LNCAP (cell line): ENCODE data around the gene ZDHHC12.
A peak's percentile ranks its signal among the peaks of the same experiment; 100 is the strongest.

Source experiments
- CTCF ChIP-seq: fragments of 450-650 bp; IDR thresholded peaks from 2 replicates; pipeline ENCODE4 v1.5.1; 2017; ENCODE audit warnings: mild to moderate bottlenecking

ZDHHC12 gene

DNA sequence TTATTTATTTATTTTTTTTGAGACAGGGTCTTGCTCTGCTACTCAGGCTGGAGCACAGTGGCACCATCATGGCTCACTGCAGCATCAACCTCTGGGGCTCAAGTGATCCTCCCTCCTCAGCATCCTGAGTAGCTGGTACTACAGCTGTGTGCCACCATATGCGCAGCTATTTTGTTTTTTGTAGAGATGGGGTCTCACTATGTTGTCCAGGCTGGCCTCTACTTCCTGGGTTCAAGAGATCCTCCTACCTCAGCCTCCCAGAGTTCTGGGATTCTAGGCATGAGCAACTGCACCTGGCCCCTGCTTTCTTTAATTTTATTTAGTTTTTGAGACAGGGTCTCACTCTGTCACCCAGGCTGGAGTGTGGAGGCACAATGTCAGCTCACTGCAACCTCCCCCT is 19.5 kb upstream of the ZDHHC12 start:
- no peak for TF ChIP-seq CTCF

GRCh38 chr9:128742401-128742800 is 18.5 kb upstream of the ZDHHC12 start:
- TF ChIP-seq CTCF, result no peak

DNA sequence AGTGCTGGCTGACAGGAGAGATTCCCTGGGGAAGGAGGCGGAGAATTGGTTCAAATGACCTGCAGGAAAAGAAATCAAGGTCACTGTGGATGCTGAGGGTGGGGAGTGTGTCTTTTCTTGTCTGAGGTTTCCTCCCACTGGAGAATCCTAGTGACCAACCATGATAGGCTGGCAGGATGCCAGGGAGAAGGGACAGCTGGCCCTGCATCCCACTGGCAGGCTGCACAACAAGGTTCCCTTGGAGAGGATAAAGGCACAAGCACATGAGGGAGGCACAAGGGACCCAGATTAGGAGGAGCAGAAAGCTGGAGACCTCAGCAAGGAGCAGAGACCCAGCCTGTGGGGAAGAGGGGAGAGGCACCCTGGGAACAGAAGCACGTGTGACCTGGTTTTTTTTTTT is 11.4 kb upstream of the ZDHHC12 start:
- TF ChIP-seq CTCF, result no peak

DNA sequence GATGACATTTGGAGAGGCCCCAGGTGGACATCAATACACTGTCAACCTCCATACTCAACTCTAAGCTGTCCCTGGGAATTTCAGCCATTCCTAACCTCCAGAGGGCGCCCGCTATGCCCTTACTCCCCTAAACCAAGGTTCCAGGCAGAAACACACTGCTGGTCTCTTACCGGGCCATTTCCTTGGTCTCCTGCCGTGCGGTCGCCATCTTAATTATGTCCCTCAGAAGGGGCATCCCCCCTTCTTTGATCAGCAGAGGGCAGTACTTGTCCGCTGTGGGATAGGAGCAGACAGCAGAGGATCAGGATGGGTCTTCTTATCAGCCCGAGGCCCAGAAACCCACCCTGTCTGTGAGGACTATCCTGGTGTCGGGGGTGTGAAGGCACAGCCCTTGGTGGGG is 9.3 kb upstream of the ZDHHC12 start:
- peak; percentile 67 for TF ChIP-seq CTCF

DNA sequence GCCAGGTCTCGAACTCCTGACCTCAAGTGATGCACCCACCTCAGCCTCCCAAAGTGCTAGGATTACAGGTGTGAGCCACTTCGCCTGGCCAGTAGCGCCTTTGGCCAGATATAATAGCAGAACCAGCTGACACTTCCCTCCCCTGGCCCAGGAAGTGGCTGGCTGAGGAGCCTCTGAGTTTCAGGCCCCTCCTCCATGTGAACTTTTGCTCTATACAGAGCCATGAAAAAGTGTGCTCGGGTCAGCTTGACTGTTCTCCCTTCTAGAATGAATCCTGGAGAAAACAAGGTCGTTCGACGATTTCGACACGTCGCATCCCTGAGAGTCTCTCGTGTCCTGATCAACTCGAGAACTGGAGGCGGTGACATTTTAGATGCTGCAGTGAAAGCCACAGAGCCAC is 8.6 kb upstream of the ZDHHC12 start:
- TF ChIP-seq CTCF, result no peak

DNA sequence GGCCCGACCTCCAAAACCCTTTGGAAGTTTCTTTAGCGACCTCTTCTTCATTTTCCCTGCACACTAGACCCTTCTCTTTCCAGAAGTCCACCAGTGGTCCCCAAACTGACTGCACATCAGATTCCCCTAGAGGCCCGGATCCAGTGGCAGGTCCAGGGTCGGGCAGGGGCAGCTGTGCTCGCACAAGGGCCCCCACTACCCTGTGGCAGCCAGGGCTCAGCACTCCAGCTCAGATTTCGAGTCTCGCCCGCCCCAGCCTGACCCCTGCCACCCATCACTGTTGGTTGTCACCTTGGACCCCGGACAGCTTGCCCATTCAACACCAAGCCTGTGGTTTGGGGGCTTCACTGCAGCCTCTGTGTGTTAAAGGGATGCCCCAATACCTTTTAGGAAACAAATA is 7.8 kb upstream of the ZDHHC12 start:
- TF ChIP-seq CTCF, result no peak

- no peak for TF ChIP-seq CTCF
Measured at GRCh38 chr9:128731093-128731492, 7.2 kb upstream of the ZDHHC12 start.

DNA sequence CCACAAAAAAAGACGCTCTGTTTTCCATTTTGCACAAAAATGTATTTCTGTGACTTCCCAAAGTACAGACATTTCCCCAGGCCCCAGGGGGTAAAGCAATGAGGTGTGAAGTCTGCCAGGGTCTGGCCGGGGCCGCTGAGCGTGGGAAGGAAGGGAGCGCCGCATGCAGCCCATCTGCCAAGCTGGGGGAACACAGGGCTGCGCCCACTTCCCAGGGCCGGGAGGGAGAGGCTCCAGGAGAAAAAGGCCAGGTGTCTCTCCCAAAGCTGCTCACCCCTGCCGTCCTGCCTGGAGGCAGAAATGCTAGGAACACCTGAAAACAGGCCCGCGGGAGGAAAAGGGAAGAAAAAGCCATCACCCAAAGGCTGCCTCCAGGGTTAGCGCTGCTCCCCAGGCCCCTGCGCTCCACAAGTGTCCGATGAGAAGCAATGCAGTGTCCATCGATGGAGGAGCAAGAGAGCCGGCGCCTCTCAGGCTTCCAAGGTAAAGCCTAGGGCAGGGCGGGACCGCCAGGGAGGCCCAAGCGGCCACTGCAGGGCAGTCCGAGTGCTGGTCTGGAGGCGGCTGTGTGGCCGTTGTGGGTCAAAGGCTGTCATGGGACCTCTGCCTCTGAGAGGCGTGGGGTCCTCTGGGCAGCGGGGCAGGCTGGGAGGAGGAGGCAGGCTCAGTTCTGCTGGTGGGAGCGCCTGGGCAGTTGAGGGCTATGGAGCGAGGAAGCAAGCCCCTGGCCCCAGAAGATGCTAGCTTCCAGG is 6.0 kb upstream of the ZDHHC12 start:
- no peak for TF ChIP-seq CTCF
